AG10803 (cell line): ENCODE measurements around the gene OR4C13.
"Not testable (repeated sequence)": the region's sequence is repeated elsewhere in the genome, so short reads cannot be mapped to it uniquely, and the experiment has no call there.

Experiments used
- DNase-seq: peaks from one replicate; pipeline ENCODE4 v3.0.0; 2010; ENCODE audit warnings: low read depth
- H3K4me3 ChIP-seq: 2 replicates; pipeline ENCODE4 v1.5.1; 2011; ENCODE audit warnings: mild to moderate bottlenecking, low read length, control low read depth
- TF ChIP-seq, protein P1 (sequence below): conservative IDR thresholded peaks from 2 replicates; pipeline ENCODE4 v1.5.1; 2011; ENCODE audit warnings: mild to moderate bottlenecking, low read length, control low read depth, inconsistent platforms

Gene OR4C13

DNA sequence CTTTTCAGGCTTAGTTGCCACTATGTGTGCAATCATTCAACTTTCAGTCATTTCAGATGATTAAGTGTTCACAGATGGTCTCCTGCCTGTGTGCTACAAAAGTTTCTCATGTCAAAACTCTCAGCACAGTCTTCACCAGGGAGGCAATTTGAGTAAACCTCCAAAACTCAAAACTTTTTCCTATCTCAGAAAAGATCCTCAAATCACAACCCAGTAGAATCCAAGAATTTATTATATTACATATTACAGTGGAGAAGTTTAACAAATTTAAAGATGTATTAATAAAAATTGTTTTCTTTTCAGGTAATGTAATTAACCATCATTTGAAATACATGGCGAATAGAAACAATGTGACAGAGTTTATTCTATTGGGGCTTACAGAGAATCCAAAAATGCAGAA lies at the start of gene OR4C13:
OR4C13 (plus strand) TSS at position 301 of the 400 bp plus-strand sequence; CDS start at position 333, 32 bp downstream.
- no peak within 1 kb of the TSS for H3K4me3 ChIP-seq
- DNase-seq, result no peak
- TF ChIP-seq, protein P1, sequence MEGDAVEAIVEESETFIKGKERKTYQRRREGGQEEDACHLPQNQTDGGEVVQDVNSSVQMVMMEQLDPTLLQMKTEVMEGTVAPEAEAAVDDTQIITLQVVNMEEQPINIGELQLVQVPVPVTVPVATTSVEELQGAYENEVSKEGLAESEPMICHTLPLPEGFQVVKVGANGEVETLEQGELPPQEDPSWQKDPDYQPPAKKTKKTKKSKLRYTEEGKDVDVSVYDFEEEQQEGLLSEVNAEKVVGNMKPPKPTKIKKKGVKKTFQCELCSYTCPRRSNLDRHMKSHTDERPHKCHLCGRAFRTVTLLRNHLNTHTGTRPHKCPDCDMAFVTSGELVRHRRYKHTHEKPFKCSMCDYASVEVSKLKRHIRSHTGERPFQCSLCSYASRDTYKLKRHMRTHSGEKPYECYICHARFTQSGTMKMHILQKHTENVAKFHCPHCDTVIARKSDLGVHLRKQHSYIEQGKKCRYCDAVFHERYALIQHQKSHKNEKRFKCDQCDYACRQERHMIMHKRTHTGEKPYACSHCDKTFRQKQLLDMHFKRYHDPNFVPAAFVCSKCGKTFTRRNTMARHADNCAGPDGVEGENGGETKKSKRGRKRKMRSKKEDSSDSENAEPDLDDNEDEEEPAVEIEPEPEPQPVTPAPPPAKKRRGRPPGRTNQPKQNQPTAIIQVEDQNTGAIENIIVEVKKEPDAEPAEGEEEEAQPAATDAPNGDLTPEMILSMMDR, result no peak

DNA sequence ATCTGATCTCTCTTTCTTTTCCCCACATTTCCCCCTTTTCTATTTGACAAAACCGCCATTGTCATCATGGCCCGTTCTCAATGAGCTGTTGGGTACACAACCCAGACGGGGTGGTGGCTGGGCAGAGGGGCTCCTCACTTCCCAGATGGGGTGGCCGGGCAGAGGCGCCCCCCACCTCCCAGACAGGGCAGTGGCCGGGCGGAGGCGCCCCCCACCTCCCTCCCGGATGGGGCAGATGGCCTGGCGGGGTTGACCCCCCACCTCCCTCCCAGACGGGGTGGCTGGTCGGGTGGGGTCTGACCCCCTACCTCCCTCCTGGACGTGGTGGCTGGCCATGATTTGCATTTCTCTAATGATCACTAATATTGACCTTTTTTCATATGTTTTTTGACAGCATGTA lies 40.7 kb upstream of the OR4C13 start:
- DNase-seq, H3K4me3 ChIP-seq: not testable (repeated sequence)

DNA sequence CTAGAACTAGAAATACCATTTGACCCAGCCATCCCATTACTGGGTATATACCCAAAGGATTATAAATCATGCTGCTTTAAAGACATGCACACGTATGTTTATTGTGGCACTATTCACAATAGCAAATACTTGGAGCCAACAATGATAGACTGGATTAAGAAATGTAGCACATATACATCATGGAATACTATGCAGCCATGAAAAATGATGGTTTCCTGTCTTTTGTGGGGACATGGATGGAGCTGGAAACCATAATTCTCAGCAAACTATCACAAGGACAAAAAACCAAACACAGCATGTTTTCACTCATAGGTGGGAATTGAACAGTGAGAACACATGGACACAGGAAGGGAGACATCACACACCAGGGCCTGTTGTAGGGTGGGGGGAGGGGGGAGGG lies 3.5 kb upstream of the OR4C13 start:
- not testable (repeated sequence) for H3K4me3 ChIP-seq, DNase-seq

DNA sequence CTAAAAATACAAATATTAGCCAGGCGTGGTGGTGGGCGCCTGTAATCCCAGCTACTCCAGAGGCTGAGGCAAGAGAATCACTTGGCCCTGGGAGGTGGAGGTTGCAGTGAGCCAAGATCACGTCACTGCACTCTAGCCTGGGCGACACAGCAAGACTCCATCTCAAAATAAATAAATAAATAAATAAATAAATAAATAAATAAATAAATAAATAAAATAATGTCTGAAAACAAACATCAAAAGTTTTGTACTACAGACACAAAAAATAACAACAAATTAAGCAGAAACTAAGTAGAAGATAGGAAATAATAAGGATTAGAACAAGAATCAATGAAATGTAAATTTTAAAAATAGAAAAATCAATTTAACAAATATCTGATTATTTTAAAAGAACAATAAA lies 21.2 kb downstream of the OR4C13 start:
- not testable (repeated sequence) for DNase-seq, H3K4me3 ChIP-seq

DNA sequence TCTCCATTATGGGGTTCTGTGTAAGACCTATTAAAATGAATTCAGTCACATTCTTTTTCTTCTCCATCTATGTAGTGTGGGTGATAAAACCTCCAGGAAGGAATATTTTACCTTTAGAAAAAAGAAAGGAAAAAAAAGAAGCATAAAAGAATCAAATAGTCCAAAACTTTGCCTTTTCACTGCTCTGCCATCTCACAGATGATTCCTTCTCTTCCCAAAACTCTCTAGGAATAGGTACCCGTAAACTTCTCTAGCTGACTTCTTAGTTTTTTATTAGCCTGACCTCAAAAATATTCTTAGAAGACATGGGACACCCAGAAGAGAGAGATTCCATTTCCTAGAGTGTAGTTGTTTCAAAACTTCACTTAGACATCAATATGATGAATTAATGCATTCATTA lies 30.2 kb downstream of the OR4C13 start, which contains the start of gene OR4C12:
OR4C12 (minus strand) TSS at position 101 of the 400 bp plus-strand sequence; CDS start at position 67, 34 bp downstream.
- H3K4me3 ChIP-seq, DNase-seq: not testable (repeated sequence)

DNA sequence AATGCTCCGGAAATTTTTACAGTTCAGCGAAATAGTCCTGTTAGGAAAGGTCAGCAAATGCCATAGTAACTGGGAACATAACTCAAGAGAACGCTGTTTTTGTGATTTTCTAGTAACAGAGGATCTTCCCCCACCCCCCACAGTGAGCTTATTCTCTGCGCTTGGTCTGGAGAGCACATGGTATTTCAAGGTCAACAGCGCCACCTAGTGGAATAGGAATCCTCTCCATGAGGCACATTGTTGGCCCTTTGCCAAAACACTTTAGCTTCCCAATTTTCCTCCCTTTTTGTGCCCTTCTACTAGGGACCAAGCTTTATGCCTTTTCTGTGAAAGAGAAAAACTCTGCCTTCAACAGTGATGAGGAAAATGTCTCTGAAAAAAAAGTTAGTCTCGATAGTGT lies 43.4 kb downstream of the OR4C13 start:
- TF ChIP-seq, protein P1, result peak; percentile 51
- DNase-seq, result peak; percentile 42

More for the DNA sequence above, 43.4 kb downstream of the OR4C13 start:
- no peak overlapping the region for H3K4me3 ChIP-seq
